H9 (cell line): ENCODE measurements around the gene IPO13. TPM values are rescaled to one million over a fixed set of nuclear protein-coding genes. Genes with fewer than 3 reads are reported as not detected.

Experiments
- DNase-seq: peaks from one replicate; pipeline ENCODE4 v3.0.0-alpha.2; 2017
- H2AFZ ChIP-seq: one replicate; pipeline ENCODE4 v1.6.1; 2013; ENCODE audit warnings: mild to moderate bottlenecking, low read length, control low read depth, moderate library complexity
- H2AK5ac ChIP-seq: 2 replicates; pipeline ENCODE4 v1.6.1; 2013; ENCODE audit warnings: low read length, control low read depth, mixed read lengths; ENCODE audit not compliant: insufficient read length
- H2BK120ac ChIP-seq: one replicate; pipeline ENCODE4 v1.6.1; 2013; ENCODE audit warnings: low read depth, mild to moderate bottlenecking, low read length, control low read depth, inconsistent platforms; ENCODE audit not compliant: poor library complexity, severe bottlenecking
- H2BK12ac ChIP-seq: 2 replicates; pipeline ENCODE4 v1.6.1; 2013; ENCODE audit warnings: low read length, control low read depth, mixed read lengths, low read depth; ENCODE audit not compliant: insufficient read length
- H2BK15ac ChIP-seq: 2 replicates; pipeline ENCODE4 v1.6.1; 2013; ENCODE audit warnings: low read depth, low read length, control low read depth
- H2BK20ac ChIP-seq: one replicate; pipeline ENCODE4 v1.6.1; 2013; ENCODE audit warnings: low read depth, mild to moderate bottlenecking, low read length, control low read depth, inconsistent platforms; ENCODE audit not compliant: poor library complexity, severe bottlenecking
- H2BK5ac ChIP-seq: 2 replicates; pipeline ENCODE4 v1.6.1; 2013; ENCODE audit warnings: low read length, control low read depth, mixed read lengths; ENCODE audit not compliant: insufficient read length
- H3K14ac ChIP-seq: 2 replicates; pipeline ENCODE4 v1.6.1; 2013; ENCODE audit warnings: low read length, control low read depth; ENCODE audit not compliant: insufficient read depth
- H3K18ac ChIP-seq: 2 replicates; pipeline ENCODE4 v1.6.1; 2013; ENCODE audit warnings: low read depth, mild to moderate bottlenecking, mixed read lengths, low read length, control low read depth; ENCODE audit not compliant: insufficient read length
- H3K23ac ChIP-seq: 2 replicates; pipeline ENCODE4 v1.6.1; 2013; ENCODE audit warnings: low read length, control low read depth, mixed read lengths, low read depth; ENCODE audit not compliant: insufficient read length
- H3K23me2 ChIP-seq: 2 replicates; pipeline ENCODE4 v1.6.1; 2013; ENCODE audit warnings: low read depth, mild to moderate bottlenecking, mixed read lengths, low read length, control low read depth; ENCODE audit not compliant: insufficient read length, poor library complexity, severe bottlenecking
- H3K27ac ChIP-seq: 2 replicates; pipeline ENCODE4 v1.5.1; 2013; ENCODE audit warnings: low read length, control low read depth, mixed read lengths, low read depth; ENCODE audit not compliant: insufficient read length
- H3K27me3 ChIP-seq: 2 replicates; pipeline ENCODE4 v1.6.1; 2013; ENCODE audit warnings: low read length, control low read depth, inconsistent platforms; ENCODE audit not compliant: insufficient read depth
- H3K4ac ChIP-seq: 2 replicates; pipeline ENCODE4 v1.6.1; 2013; ENCODE audit warnings: low read depth, mild to moderate bottlenecking, control low read depth, inconsistent platforms, low read length, moderate library complexity
- H3K4me1 ChIP-seq: 2 replicates; pipeline ENCODE4 v1.6.1; 2013; ENCODE audit warnings: low read length, control low read depth, inconsistent platforms; ENCODE audit not compliant: insufficient read depth
- H3K4me2 ChIP-seq: 2 replicates; pipeline ENCODE4 v1.6.1; 2013; ENCODE audit warnings: low read length, control low read depth, mixed read lengths; ENCODE audit not compliant: insufficient read length, insufficient read depth
- H3K56ac ChIP-seq: 2 replicates; pipeline ENCODE4 v1.6.1; 2013; ENCODE audit warnings: low read depth, mild to moderate bottlenecking, mixed read lengths, low read length, control low read depth; ENCODE audit not compliant: insufficient read length
- H3K79me1 ChIP-seq: 2 replicates; pipeline ENCODE4 v1.6.1; 2013; ENCODE audit warnings: low read depth, mild to moderate bottlenecking, moderate library complexity, low read length, control low read depth, inconsistent platforms; ENCODE audit not compliant: insufficient read depth, poor library complexity, severe bottlenecking
- H3K79me2 ChIP-seq: 2 replicates; pipeline ENCODE4 v1.6.1; 2013; ENCODE audit warnings: low read length, control low read depth, inconsistent platforms; ENCODE audit not compliant: insufficient read depth
- H3K9ac ChIP-seq: 2 replicates; pipeline ENCODE4 v1.6.1; 2013; ENCODE audit warnings: low read length, control low read depth, mixed read lengths; ENCODE audit not compliant: insufficient read length; ENCODE audit errors: extremely low read depth
- H3K9me3 ChIP-seq: one replicate; pipeline ENCODE4 v1.6.1; 2013; ENCODE audit warnings: low read depth, low read length, inconsistent platforms; ENCODE audit not compliant: control insufficient read depth
- H3T11ph ChIP-seq: one replicate; pipeline ENCODE4 v1.6.1; 2013; ENCODE audit warnings: mild to moderate bottlenecking, low read length, control low read depth, inconsistent platforms
- H4K20me1 ChIP-seq: one replicate; pipeline ENCODE4 v1.6.1; 2013; ENCODE audit not compliant: control insufficient read depth, insufficient read length, insufficient read depth
- H4K5ac ChIP-seq: 2 replicates; pipeline ENCODE4 v1.6.1; 2013; ENCODE audit warnings: low read depth, mild to moderate bottlenecking, mixed read lengths, low read length, control low read depth; ENCODE audit not compliant: insufficient read length
- H4K8ac ChIP-seq: replicated peaks from 2 replicates; pipeline ENCODE4 v1.6.1; 2013; ENCODE audit warnings: low read length, control low read depth, mixed read lengths, low read depth; ENCODE audit not compliant: insufficient read length
- H4K91ac ChIP-seq: 2 replicates; pipeline ENCODE4 v1.6.1; 2013; ENCODE audit warnings: low read depth, mild to moderate bottlenecking, moderate library complexity, mixed read lengths, low read length, control low read depth; ENCODE audit not compliant: insufficient read length
- H3K27ac Mint-ChIP-seq, 3 experiments: 2 replicates in 2 of 3; 3 replicates in 1 of 3; pipeline ENCODE4 v1.8.0; 2020 to 2021; ENCODE audit warnings: mixed read lengths in 3 of 3, mild to moderate bottlenecking in 1 of 3, moderate library complexity in 1 of 3
- H3K27me3 Mint-ChIP-seq: 2 replicates; pipeline ENCODE4 v1.8.0; 2021; ENCODE audit warnings: low read depth, mild to moderate bottlenecking, moderate library complexity, mixed read lengths
- H3K36me3 Mint-ChIP-seq, 3 experiments: 2 replicates in 2 of 3; 3 replicates in 1 of 3; pipeline ENCODE4 v1.8.0; 2020 to 2021; ENCODE audit warnings: low read depth in 3 of 3, mixed read lengths in 3 of 3; ENCODE audit not compliant: insufficient read depth in 1 of 3
- H3K4me1 Mint-ChIP-seq, 2 experiments: 2 replicates each; pipeline ENCODE4 v1.8.0; 2020; ENCODE audit warnings: mixed read lengths in 2 of 2
- H3K4me3 Mint-ChIP-seq, 2 experiments: 2 replicates in 1 of 2; 3 replicates in 1 of 2; pipeline ENCODE4 v1.8.0; 2020 to 2021; ENCODE audit warnings: mild to moderate bottlenecking in 2 of 2, mixed read lengths in 2 of 2, moderate library complexity in 1 of 2
- H3K9me3 Mint-ChIP-seq, 2 experiments: 2 replicates in 1 of 2; 3 replicates in 1 of 2; pipeline ENCODE4 v1.8.0; 2020; ENCODE audit warnings: mild to moderate bottlenecking in 2 of 2, mixed read lengths in 2 of 2, moderate library complexity in 1 of 2
- CTCF ChIP-seq: fragments of 200-600 bp; sonication (generic); conservative IDR thresholded peaks from 3 replicates; pipeline ENCODE4 v1.8.0; 2021; ENCODE audit warnings: antibody characterized with exemption, mild to moderate bottlenecking
- WGBS: extraction: QIAGEN DNeasy Blood & Tissue Kit; methylation state at CpG from one replicate; pipeline ENCODE4 v1.1.7; 2013; ENCODE audit warnings: missing lambda C conversion rate, low lambda C conversion rate, mixed read lengths; ENCODE audit not compliant: insufficient read length; ENCODE audit errors: extremely low coverage; 5-methylcytosine and 5-hydroxymethylcytosine counted together
- total RNA-seq: library from RNA; stranded (reverse); gene quantifications from 2 replicates; pipeline ENCODE4 v1.2.1, GENCODE V29; 2021

IPO13 gene
- total RNA-seq, 1 experiment from 2014 or later: 24.5 TPM

- Histone ChIP-seq H3K23ac (no peak overlapping the region), H3K4me1 (no peaks in the 10 kb centered on the region), H3T11ph (no peak overlapping the region), H4K20me1 (no peaks in the 10 kb centered on the region), H3K4me2 (no peak overlapping the region), H3K56ac (no peak overlapping the region), H4K5ac (no peak overlapping the region), H2AFZ (no peak overlapping the region), H3K27me3 (no peaks in the 10 kb centered on the region), H2AK5ac (no peak overlapping the region), H2BK120ac (no peak overlapping the region), H2BK15ac (no peak overlapping the region), H3K9ac (no peak overlapping the region), H3K14ac (no peak overlapping the region), H3K79me2 (no peaks in the 10 kb centered on the region), H3K9me3 (no peaks in the 10 kb centered on the region), H4K91ac (no peak overlapping the region), H4K8ac (no peak overlapping the region), H3K23me2 (no peaks in the 10 kb centered on the region), H3K4ac (no peak overlapping the region), H2BK20ac (no peak overlapping the region), H3K27ac (no peak overlapping the region), H3K18ac (no peak overlapping the region), H3K79me1 (no peaks in the 10 kb centered on the region), H2BK12ac (no peak overlapping the region), H2BK5ac (no peak overlapping the region)
- DNase-seq: no peak
- no peaks in the 10 kb centered on the region for H3K27me3 Mint-ChIP-seq
- H3K4me1 Mint-ChIP-seq: no peaks in the 10 kb centered on the region
- TF ChIP-seq CTCF: no peak
- H3K4me3 Mint-ChIP-seq: no peak overlapping the region; a peak in 1 of 5 replicates
- H3K36me3 Mint-ChIP-seq: peaks cover 0 to 8% (median 2%) of the 10 kb centered on the region in 3 experiments; a peak in 3 of 7 replicates
- no peaks in the 10 kb centered on the region for H3K9me3 Mint-ChIP-seq
- no CpG with 5 or more reads among the region's 3 CpGs for WGBS
- H3K27ac Mint-ChIP-seq: no peak overlapping the region
Observed at GRCh38 chr1:43900386-43900785, 46.4 kb upstream of the IPO13 start.
